B cell (primary cell): Measurements from ENCODE around the gene HS2ST1.

Experiments
- EZH2 ChIP-seq: IDR thresholded peaks from 2 replicates; pipeline ENCODE4 v1.6.1; 2012; ENCODE audit warnings: borderline replicate concordance, low read depth, mild to moderate bottlenecking, moderate library complexity, low read length; ENCODE audit not compliant: insufficient read depth, poor library complexity, severe bottlenecking
- TF ChIP-seq, protein P1 (sequence below): fragments of 200-600 bp; IDR thresholded peaks from one replicate; pipeline ENCODE4 v1.8.0; 2022; ENCODE audit warnings: antibody characterized with exemption, mild to moderate bottlenecking

DNA sequence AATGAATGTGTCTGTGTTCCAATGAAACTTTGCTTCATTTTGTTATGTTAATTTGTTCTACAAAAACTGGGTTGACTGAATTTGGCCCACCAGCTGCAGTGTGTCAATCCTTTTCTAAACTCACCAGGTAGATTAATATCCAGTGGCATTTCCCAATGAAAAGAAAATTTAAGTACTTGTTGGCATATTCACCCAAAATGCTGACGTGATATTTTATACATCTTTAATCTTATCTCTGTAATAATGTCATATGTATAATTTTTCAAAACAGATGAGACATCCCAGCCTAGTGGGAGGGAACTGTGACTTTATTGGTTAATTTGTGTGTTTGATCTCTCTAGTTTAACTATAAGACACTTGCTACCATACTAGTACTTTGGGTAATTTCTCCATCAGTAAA, 8.6 kb upstream of the HS2ST1 start:
- TF ChIP-seq, protein P1, sequence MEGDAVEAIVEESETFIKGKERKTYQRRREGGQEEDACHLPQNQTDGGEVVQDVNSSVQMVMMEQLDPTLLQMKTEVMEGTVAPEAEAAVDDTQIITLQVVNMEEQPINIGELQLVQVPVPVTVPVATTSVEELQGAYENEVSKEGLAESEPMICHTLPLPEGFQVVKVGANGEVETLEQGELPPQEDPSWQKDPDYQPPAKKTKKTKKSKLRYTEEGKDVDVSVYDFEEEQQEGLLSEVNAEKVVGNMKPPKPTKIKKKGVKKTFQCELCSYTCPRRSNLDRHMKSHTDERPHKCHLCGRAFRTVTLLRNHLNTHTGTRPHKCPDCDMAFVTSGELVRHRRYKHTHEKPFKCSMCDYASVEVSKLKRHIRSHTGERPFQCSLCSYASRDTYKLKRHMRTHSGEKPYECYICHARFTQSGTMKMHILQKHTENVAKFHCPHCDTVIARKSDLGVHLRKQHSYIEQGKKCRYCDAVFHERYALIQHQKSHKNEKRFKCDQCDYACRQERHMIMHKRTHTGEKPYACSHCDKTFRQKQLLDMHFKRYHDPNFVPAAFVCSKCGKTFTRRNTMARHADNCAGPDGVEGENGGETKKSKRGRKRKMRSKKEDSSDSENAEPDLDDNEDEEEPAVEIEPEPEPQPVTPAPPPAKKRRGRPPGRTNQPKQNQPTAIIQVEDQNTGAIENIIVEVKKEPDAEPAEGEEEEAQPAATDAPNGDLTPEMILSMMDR = no peak
- no peak for TF ChIP-seq EZH2
